HT1080 (cell line): Measurements from ENCODE around the gene CCDC148. TPM values are rescaled to one million over a fixed set of nuclear protein-coding genes. Genes with fewer than 3 reads are reported as not detected.
"Not testable (repeated sequence)": the region's sequence is repeated elsewhere in the genome, so short reads cannot be mapped to it uniquely, and the experiment has no call there.

Source experiments
- DNase-seq: peaks from one replicate; pipeline ENCODE4 v3.0.0-alpha.2; 2015; ENCODE audit warnings: low read depth
- total RNA-seq: library from RNA; depleted of rRNA; stranded (reverse); fragments of >200 nt; shearing (Covaris generic); gene quantifications from 2 replicates; pipeline ENCODE4 v1.2.3, GENCODE V29; 2014

The CCDC148 gene
- total RNA-seq, 1 experiment from 2014 or later = 0.39 TPM

DNA sequence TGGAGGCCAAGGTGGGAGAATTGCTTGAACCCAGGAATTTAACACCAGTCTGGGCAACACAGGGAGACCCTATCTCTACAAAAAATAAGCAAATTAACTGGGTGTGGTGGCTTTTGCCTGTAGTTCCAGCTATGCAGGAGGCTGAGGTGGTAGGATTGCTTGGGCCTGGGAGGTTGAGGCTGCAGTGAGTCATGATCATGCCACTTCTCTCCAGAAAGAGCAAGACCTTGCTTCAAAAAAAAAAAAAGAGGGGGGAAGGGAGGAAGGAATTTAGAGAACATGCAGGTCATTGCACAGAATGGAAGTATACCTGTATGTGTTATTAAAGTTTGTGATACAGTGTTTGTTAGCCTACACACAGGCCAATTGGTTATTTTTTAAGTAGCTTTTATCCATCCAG lies 26.0 kb upstream of the CCDC148 start:
- DNase-seq = peak; percentile 73

DNA sequence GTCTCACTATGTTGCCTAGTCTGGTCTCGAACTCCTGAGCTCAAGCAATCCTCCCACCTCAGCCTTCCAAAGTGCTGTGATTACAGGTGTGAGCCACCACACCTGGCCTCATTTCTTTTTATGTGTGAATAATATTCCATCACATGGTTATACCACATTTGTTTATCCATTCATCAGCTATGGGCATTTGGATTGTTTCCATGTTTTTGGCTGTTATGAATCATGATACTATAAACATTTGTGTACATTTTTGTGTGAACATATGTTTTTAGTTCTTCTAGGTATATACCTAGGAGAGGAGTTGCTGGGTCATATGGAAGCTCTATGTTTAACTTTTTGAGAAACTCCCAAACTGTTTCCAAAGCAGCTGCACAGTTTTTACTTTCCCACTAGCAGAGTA lies 24.6 kb upstream of the CCDC148 start:
- no peak for DNase-seq

DNA sequence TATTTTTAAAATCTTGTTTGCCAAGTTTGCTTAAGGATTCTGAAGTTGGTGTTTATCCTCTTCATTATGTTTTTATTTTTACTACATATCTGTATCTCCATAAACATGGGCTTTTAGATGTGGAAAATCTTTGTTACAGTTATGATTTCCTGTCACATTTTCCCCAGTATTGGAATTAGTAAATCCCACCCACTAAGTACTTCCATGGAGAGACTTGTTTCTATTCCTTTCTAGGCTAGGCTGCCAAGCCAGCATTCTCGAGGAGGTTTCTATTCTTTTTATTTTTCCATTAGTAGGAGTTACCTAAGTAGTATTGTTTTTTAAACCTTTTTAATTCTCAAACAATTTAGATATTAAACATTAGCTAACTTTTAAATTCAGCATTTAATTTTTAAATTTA lies 22.3 kb upstream of the CCDC148 start:
- DNase-seq = no peak

DNA sequence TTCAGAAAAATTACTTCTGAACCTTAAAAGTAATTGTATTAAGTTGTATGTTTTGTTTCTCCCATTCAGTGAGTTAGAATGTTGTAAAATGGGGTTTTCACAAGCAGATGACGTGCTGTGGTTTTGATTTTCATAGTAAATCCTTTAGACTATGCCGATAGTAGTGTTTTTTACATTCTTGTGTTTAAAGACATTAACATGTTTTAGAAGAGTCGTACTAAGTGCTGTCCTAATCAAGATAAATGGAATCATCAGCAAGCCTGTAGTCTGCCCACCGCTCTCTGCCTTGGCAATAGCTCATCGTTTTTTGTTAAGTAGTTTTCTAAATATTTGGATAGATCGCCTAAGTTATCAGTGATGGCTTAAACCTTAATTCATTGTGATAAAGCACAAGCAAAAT lies 21.7 kb upstream of the CCDC148 start:
- DNase-seq = no peak

DNA sequence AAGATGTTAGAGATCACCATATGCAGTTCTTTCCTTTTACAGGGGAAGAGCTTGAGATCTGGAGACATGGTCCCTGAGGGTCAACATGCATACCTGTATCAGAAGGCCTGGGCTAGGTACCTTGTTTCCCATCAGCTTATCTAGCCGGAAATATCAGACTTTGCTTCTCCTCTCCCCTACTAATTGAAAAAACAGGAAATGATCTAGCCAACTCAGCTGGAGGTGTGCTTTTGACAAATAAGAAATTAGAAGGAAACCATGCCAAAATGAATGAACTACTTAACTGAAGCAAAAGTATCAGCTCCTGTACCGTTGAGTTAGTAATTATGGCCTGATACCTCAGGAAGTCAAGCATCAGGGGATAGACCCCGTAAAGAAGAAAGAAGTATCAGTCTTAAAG lies 20.6 kb upstream of the CCDC148 start:
- DNase-seq = no peak

DNA sequence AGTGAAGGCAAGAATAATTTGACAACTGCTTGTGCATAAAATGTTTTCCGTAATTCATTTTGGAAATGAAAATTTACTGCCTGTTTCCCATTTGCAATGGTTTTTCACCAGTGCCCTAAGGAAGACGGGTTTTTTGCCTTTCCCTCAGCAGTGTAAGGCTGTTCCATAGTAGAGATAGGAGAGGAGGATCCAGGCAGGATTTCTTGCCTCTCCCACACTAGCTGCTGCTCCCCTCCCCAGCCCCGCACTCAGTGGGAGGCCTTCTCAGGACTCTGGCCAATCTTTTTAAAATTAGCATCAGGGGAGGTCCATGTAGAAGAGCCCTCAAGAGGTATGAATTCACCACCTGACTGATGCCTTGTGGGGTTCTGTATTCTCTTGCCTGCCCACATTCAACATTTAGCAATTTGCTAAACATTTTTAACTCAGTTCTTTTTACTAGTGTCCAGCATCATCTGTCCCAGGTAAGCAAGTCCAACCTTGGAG lies 18.0 kb upstream of the CCDC148 start:
- not testable (repeated sequence) for DNase-seq

DNA sequence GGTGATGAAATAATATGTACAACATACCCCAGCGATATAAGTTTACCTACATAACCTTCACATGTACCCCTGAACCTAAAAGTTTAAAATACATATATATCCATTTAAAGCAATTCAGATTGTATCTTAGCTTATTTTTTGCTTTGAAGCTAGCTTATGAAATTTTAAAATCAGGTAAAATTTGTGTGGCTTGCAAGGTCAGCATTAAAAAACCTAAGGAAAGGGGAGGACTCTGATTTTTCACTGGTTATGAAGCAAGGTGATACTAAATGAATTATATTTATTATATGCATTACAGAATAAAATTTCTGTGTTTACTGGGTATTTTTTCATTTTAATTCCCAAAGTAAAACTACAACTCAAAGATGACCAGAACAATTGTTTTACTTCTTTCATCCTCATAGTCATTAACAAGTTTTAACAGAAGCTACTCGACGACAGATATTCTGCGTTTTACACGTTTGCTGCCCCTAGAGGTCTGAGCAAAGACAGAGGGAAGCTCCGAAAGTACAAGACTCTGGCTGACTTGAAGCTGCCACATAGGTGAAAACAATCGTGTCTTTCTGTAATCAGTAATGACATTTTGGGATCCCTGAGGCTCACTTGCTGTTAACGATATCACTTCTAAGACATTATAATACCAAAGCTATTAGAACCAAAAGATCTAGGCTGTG lies 17.3 kb upstream of the CCDC148 start:
- no peak for DNase-seq

DNA sequence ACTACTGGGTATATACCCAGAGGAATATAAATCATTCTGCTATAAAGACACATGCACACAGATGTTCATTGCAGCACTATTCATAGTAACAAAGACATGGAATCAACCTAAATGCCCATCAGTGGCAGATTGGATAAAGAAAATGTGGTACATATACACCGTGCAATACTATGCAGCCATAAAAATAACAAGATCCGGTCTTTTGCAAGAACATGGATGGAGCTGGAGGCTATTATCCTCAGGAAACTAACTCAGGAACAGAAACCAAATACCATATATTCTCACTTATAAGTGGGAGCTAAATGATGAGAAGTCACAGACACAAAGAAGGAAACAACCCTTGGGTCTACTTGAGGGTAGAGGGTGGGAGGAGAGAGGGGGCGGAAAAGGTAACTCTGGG lies 16.7 kb upstream of the CCDC148 start:
- DNase-seq = not testable (repeated sequence)

DNA sequence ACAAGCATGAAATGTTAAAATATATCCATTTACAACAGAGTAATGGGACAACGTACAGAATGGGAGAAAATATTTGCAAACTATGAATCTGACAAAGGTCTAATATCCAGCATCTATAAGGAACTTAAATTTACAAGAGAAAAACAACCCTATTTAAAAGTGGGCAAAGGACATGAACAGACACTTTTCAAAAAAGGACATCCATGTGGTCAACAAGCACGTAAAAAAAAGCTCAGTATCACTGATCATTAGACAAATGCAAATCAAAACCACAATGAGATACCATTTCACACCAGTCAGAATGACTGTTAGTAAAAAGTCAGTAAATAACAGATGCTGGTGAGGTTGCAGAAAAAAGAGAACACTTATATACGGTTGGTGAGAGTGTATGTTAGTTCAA lies 16.3 kb upstream of the CCDC148 start:
- DNase-seq = not testable (repeated sequence)

DNA sequence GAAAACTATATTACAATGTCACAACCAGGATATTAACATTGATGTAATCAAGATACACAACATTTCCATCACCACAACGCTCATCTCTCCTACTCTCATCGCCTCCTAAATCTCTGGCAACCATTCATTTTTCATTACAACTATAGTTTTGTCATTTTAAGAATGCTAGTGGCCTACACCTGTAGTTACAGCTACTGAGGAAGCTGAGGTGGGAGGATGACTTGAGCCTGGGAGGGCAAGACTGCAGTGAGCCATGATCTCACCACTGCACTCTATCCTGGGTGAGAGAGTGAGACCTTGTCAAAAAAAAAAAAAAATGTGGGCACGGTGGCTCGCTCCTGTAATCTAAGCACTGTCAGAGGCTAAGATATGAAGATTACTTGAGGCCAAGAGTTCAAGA lies 10.7 kb upstream of the CCDC148 start:
- DNase-seq = no peak

DNA sequence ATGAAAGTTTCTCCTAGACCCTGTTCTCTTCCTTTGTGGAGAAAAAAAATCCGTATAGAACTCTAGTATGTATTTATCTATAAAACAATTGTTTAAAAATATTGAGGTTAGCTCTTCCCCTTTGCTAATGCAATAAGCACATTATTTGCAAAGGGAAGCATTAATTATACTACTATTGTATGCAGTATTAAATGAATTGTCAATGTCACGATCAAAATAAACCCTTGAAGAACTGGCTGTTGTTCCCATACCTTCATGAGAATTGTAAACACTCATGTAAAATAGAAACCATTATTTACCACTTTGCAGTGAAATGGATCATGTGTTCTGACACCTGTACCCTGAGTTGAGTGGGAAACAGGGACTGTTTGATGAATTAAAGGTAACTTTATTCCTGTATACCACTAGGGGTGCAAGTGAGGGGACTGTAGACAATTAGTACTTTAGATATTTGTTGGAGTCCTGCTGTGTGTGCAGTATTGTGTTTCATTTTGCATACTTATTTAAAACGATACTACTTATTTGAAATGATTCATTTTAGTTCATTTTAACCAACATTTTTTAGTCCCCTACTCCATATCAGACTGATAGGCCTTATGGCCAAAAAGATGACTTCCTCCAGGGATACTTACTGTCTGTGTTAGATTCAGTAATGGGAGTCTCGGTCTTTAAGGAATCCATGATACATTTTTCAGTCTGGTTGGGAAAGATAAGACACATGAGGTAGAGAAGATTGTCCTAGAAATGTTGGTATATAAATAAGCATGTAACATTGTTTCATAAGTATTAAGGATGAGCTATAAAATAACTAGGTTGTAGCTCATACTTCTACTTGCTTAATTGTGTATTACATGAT lies 8.1 kb upstream of the CCDC148 start:
- no peak for DNase-seq

DNA sequence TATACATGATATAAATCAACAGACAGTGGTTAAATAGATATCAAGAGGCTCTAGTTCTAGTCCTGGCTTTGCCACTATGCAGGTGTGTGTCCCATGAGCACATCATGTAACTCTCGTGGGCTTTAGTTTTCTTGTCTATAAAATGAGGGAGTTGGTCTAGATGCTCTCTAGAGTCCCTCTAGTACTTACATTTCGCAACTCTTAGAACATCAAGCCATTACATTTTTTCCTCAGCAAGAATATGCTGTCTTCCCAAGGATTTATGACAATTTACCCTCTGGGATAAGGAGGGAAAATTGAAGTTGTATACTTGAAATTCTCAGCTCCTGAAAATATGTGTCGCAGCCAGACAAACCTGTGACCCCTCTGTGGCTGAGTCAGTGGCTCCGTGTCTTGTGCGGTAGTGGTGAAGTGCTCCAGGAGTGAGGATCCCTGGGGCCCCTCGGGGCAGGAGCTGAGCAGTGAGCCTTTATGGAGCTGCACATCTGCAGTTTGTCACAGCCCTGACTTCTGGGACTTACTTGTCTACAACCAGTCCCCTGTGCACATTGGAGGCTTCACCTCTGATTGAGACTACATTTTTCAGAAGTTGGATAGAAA lies 7.0 kb upstream of the CCDC148 start:
- no peak for DNase-seq

DNA sequence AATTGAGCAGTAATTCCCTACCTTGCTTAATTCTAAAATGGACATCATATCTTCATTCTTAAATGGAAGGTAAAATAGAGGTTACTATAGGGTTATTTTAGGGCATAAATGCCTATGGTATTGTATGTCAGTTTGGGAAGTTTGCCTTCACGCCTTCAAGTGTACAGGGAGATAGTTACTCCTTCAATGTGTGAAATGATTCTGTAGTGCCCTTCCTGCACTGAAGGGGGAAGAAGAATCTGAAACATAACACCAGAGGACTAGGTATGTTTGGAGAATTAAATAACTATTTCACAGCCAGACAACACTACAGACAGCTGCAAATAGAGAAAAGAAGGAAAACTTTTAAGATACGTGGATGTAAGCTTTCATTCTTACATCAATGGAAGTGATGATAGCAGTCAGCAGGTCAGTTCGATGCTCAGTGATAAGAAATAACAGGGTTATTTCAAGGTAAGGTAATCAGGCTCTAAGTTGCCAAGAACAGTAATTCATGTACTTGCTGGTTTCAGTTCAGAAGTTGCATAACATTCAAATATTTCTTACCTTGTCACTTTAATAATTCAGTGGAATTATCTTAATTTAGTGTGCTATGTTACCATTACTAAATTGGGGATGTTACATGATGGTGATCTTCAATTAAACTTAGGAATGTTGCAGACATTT lies 4.2 kb upstream of the CCDC148 start:
- no peak for DNase-seq

DNA sequence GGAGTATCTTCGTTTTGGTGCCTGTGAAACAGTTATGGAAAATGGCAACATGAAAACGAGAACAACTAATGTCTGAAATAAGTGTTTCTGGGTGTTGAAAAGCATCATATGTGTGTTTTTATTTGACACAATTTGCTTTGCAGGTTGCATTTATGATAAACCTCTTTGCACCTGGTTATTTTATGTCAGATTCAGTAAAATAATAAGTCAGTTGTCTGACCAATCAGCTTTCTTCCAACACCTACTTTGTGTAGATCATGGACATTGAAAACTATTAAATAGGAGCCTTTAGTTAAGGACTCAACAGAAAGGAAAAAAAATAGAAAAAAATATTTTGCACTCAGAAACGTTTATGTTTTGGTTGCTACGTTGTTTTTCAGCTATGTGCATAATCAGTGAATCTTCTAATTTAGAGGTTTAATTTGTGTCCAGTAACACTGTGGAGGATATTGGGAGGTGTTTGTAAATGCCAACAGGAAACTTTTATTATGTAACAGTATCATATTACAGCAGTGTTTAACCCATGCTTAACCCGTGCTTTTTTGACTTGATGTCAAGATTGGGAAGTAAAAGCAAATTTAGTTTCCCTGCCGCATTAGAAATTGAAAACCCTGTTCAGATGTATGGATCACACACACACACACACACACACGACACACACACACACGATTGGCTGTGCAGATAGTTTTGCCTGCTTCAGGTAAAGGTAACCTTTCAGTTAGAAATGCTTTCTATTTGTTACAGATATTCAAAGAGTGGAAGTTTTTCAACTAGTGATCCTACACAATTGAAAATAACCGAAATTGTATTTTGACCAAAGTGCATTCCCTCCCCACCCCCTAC lies 2.8 kb upstream of the CCDC148 start:
- DNase-seq = no peak

DNA sequence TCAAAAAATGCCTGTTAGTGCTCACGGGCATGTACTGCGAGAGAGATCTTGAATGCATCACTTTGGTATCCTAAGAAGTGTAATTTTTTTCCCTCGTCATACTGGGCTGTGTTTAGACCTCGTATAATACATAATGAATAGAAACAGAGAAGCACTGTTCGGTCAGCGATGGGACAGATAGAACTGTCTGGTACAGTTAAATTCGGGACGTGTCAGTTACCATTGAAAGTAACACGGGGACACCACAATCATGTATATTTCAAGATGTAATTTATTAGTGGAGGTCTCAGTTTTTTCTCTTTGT lies 2.0 kb upstream of the CCDC148 start:
- DNase-seq = no peak

DNA sequence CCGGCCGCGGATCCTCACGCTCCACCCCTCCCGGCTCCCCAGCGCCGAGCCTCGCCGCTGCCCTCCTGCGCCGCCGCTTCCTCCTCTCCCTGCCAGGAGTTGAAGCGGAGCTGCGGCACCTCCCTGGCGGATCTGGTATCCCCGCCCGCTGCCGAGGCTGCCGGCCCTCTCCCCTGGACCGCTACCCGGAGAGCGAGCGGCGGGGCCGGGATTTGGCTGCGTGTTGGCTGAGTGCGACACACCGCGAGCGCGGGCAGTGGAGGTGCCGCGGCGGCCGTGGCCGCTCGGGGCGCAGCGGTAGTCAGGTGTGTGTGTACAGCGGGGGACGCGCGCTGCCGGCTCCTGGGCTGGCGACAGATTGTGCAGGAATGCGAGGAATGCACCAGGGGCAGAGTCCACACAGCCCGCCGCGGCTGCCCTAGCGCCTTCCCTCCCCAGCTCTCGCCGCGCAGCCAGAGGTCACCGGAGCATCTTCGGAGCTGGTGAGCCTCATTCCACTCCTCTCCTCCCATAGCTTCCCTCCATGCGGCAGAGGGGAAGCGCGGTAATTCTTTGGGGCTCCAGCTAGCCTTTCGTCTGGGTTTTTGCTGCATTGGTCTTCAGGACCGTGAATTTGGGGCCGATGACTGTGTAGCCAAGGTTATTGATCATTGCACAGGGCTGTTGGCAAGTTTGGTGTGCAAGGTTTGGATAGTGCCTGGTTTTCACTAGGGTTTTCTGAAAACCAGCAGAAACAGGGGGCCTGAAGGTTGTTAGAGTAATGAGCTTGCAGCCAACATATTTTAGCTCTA lies 1.5 kb upstream of the CCDC148 start:
- DNase-seq = peak; percentile 82

DNA sequence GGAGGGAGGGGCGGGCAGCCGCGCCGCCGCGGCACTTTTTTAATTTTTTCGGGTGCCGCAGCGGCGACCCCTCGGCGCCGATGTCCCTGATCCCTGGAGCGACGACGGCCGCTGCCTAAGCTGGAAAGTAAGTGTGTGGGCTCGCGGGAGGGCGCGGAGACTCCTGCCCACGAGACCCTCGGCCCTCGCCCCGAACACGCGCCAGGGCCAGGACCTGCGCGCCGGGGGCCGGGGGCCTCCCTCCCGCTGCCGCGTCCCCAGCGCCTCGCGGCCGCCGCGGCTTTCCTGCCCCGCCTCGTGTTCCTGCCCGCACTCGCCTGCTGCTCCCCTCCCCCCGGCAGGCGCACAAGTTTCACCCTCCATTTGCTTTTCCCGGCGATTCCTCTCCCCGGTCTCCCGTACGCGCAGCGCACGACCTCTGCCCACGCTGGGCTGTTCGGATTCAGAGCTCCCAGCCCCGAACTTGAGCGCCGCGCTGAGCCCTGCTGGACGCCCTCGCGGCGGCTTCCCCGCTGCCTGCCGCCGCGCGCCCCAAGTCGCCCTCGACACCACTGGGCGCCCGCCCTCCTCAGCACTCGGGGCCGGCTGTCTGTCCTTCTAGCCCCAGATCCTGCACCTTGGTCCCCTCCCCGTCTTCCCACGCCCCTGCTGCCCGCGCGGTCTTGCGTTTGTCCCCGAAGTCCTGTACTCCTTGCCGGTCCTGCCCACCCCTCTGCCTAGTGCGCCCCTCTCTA lies 706 bp upstream of the CCDC148 start:
- DNase-seq = peak; percentile 54

DNA sequence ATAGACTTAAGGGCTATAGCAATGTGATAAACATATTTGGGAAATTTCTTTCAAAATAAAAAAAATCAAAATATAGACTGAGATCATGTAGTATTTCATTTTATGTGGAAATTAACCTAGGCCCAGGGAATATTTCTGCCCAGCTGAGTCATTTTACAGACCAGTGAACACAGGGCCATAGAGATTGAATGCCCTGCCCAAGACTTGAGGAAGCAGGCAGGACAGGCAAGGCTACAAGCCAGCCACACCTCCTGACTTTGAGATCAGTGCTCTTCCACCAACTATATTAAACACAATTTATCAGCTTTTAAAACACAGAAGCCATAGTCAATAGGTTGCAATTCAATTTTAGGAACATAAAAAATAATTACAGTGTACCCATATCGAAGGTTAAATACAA lies 12.9 kb downstream of the CCDC148 start:
- DNase-seq = no peak

DNA sequence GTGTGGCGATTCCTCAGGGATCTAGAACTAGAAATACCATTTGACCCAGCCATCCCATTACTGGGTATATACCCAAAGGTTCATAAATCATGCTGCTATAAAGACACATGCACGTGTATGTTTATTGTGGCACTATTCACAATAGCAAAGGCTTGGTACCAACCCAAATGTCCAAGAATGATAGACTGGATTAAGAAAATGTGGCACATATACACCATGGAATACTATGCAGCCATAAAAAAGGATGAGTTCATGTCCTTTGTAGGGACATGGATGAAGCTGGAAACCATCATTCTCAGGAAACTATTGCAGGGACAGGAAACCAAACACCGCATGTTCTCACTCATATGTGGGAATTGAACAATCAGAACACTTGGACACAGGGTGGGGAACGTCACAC lies 17.5 kb downstream of the CCDC148 start:
- not testable (repeated sequence) for DNase-seq

DNA sequence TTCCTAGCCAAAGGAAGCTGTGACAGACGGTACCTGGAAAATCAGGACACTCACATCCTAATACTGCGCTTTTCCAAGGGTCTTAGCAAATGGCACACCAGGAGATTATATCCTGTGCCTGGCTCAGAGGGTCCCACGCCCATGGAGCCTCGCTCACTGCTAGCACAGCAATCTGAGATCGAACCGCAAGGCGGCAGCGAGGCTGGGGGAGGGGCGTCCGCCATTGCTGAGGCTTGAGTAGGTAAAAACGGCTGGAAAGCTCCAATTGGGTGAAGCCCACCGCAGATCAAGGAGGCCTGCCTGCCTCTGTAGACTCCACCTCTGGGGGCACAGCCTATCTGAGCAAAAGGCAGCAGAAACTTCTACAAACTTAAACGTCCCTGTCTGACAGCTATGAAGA lies 22.8 kb downstream of the CCDC148 start:
- not testable (repeated sequence) for DNase-seq
